Measurements from ENCODE around the gene PLOD1. TPM values are rescaled to one million over a fixed set of nuclear protein-coding genes. Genes with fewer than 3 reads are reported as not detected.

PLOD1 gene
- total and polyA plus RNA-seq, 4 donors, result 33.5 to 112 (median 79.1) TPM

- H3K9me3 ChIP-seq (ENCODE audit: control insufficient read depth in 4 of 4, insufficient read depth in 3 of 4, low read length in 3 of 4), result no peaks in the 10 kb centered on the region
- peak overlapping the region; percentile 94 for H3K4me3 ChIP-seq
- no peak for DNase-seq
- peaks cover 8 to 26% (median 15%) of the 10 kb centered on the region in 5 donors for H3K4me1 ChIP-seq (ENCODE audit: control insufficient read depth in 5 of 5, insufficient read depth in 5 of 5, low read length in 5 of 5)
- peak overlapping the region; percentile 63 to 73 for H3K27ac ChIP-seq (ENCODE audit: low read depth in 1 of 2, low read length in 1 of 2)
- no peak for TF ChIP-seq CTCF (IDR thresholded peaks at IDR 0.05; ENCODE audit: control extremely low read depth, extremely low read depth)
- no peak overlapping the region for H3K9ac ChIP-seq (ENCODE audit: insufficient read depth in 1 of 2, low read length in 2 of 2)
- no peak for ATAC-seq (ENCODE audit: insufficient read depth, low FRiP score)
- WGBS, 2 donors, result 0 to 1% methylated on average over 20 to 41 of the region's 41 CpGs
- peaks cover 4 to 17% (median 8%) of the 10 kb centered on the region in 4 donors for H3K36me3 ChIP-seq (ENCODE audit: control insufficient read depth in 4 of 4, insufficient read depth in 4 of 4, low read length in 4 of 4)
- H3K27me3 ChIP-seq (ENCODE audit: control insufficient read depth in 3 of 3, insufficient read depth in 3 of 3, low read length in 2 of 3), result no peaks in the 10 kb centered on the region
Observed at GRCh38 chr1:11925938-11926292, 8.6 kb upstream of the PLOD1 start.

GRCh38 chr1:11927866-11928592 lies 6.5 kb upstream of the PLOD1 start:
- 60 to 72% methylated on average over 5 of the region's 5 CpGs for WGBS, 2 donors
- Histone ChIP-seq H3K4me1 (ENCODE audit: control insufficient read depth in 5 of 5, insufficient read depth in 5 of 5, low read length in 5 of 5) (peaks cover 8 to 32% (median 15%) of the 10 kb centered on the region in 5 donors), H3K9me3 (ENCODE audit: control insufficient read depth in 4 of 4, insufficient read depth in 3 of 4, low read length in 3 of 4) (no peaks in the 10 kb centered on the region), H3K27me3 (ENCODE audit: control insufficient read depth in 3 of 3, insufficient read depth in 3 of 3, low read length in 2 of 3) (no peaks in the 10 kb centered on the region), H3K9ac (ENCODE audit: insufficient read depth in 1 of 2, low read length in 2 of 2) (peak overlapping the region in 1 of 2 donors; percentile 3), H3K4me3 (no peak overlapping the region), H3K36me3 (ENCODE audit: control insufficient read depth in 4 of 4, insufficient read depth in 4 of 4, low read length in 4 of 4) (peaks cover 0 to 5% (median 2%) of the 10 kb centered on the region in 4 donors), H3K27ac (ENCODE audit: low read depth in 1 of 2, low read length in 1 of 2) (no peak overlapping the region)
- no peak for TF ChIP-seq CTCF (IDR thresholded peaks at IDR 0.05; ENCODE audit: control extremely low read depth, extremely low read depth)
- DNase-seq, result no peak
- no peak for ATAC-seq (ENCODE audit: insufficient read depth, low FRiP score)

GRCh38 chr1:11929849-11930248 lies 4.7 kb upstream of the PLOD1 start:
- H3K4me1 ChIP-seq (ENCODE audit: control insufficient read depth in 5 of 5, insufficient read depth in 5 of 5, low read length in 5 of 5), result peaks cover 4 to 31% (median 11%) of the 10 kb centered on the region in 5 donors
- ATAC-seq (ENCODE audit: insufficient read depth, low FRiP score) (no peak), DNase-seq (peak; percentile 93 to 97 (median 97))
- no peaks in the 10 kb centered on the region for H3K27me3 ChIP-seq (ENCODE audit: control insufficient read depth in 3 of 3, insufficient read depth in 3 of 3, low read length in 2 of 3)
- WGBS, 2 donors, result 4 to 9% methylated on average over 5 of the region's 5 CpGs
- no peaks in the 10 kb centered on the region for H3K9me3 ChIP-seq (ENCODE audit: control insufficient read depth in 4 of 4, insufficient read depth in 3 of 4, low read length in 3 of 4)
- no peak for TF ChIP-seq CTCF (IDR thresholded peaks at IDR 0.05; ENCODE audit: control extremely low read depth, extremely low read depth)
- H3K9ac ChIP-seq (ENCODE audit: insufficient read depth in 1 of 2, low read length in 2 of 2), result no peak overlapping the region
- peak overlapping the region; percentile 27 to 42 for H3K27ac ChIP-seq (ENCODE audit: low read depth in 1 of 2, low read length in 1 of 2)
- no peaks in the 10 kb centered on the region for H3K36me3 ChIP-seq (ENCODE audit: control insufficient read depth in 4 of 4, insufficient read depth in 4 of 4, low read length in 4 of 4)
- no peak overlapping the region for H3K4me3 ChIP-seq

Measured in lung (tissue), 12 donors.